Adrenal gland (tissue), 12 donors: ENCODE measurements around the gene LAD1. TPM values are rescaled to one million over a fixed set of nuclear protein-coding genes. Genes with fewer than 3 reads are reported as not detected.

Experiments used
- DNase-seq, 7 donors: peaks; one replicate each; pipeline ENCODE4 v3.0.0-alpha.2; 2019 to 2020
- H3K27ac ChIP-seq, 5 donors: fragments of 200-600 bp; sonication (generic) in 4 of 5; 1 replicate in 3 of 5; 2 replicates in 2 of 5; pipeline versions ENCODE4 v1.5.1 to v1.8.0; 2016 to 2020; ENCODE audit warnings: mild to moderate bottlenecking in 1 of 5
- H3K27me3 ChIP-seq: fragments of 200-600 bp; 2 replicates; pipeline ENCODE4 v1.8.0; 2021
- H3K36me3 ChIP-seq, 2 donors: fragments of 200-600 bp; replicated peaks in 1 of 2; 1 replicate in 1 of 2; 2 replicates in 1 of 2; pipeline versions ENCODE4 v1.5.1 to v1.8.0; 2018 to 2022
- H3K4me1 ChIP-seq, 2 donors: fragments of 200-600 bp; replicated peaks in 1 of 2; 1 replicate in 1 of 2; 2 replicates in 1 of 2; pipeline versions ENCODE4 v1.5.1 to v1.8.0; 2018 to 2021
- H3K4me3 ChIP-seq, 4 donors: fragments of 200-600 bp; sonication (generic) in 3 of 4; one replicate each; pipeline ENCODE4 v1.5.1; 2016 to 2018
- H3K9me3 ChIP-seq, 3 donors: fragments of 200-600 bp; sonication (generic) in 1 of 3; replicated peaks in 1 of 3; 1 replicate in 2 of 3; 2 replicates in 1 of 3; pipeline versions ENCODE4 v1.5.1 to v1.8.0; 2016 to 2021
- CTCF ChIP-seq, 6 experiments: fragments of 450-650 bp in 4 of 6; fragments of 200-600 bp in 2 of 6; sonication (generic) in 1 of 6; IDR thresholded peaks; 1 replicate in 5 of 6; 2 replicates in 1 of 6; pipeline versions ENCODE4 v1.5.1 to v1.8.0; 2016 to 2021; ENCODE audit warnings: antibody characterized with exemption in 6 of 6, mild to moderate bottlenecking in 2 of 6, moderate library complexity in 1 of 6
- POLR2A ChIP-seq, 2 donors: fragments of 450-650 bp; IDR thresholded peaks; one replicate each; pipeline ENCODE4 v1.6.1; 2017; ENCODE audit warnings: antibody characterized with exemption in 2 of 2, mild to moderate bottlenecking in 2 of 2, moderate library complexity in 1 of 2
- WGBS, 4 donors: extraction: QIAGEN DNeasy Blood & Tissue Kit in 2 of 4; methylation state at CpG; one replicate each; pipeline versions ENCODE4 v1.1.5 to v1.1.7; 2013 to 2017; 5-methylcytosine and 5-hydroxymethylcytosine counted together
- intact Hi-C, 2 donors: fragments of 100-400 bp; cut with DNase I; formaldehyde crosslinking; loops; one replicate each; pipeline versions ENCODE4 v1.14.1 to v1.15.0; 2022 to 2023
- polyA plus RNA-seq, 3 donors: library from polyadenylated mRNA; stranded (reverse); fragments of 200-250 nt in 2 of 3; fragments of 350-450 nt in 1 of 3; fragmentation: Illumina TruSeq in 1 of 3; extraction: RNeasy Lipid Tissue Mini Kit (QIAGEN cat#74804) in 1 of 3; gene quantifications; one replicate each; pipeline ENCODE4 v1.2.3, GENCODE V29; 2013 to 2014
- total RNA-seq, 9 donors: library from RNA; depleted of rRNA in 4 of 9; stranded (reverse); fragments of >200 nt in 4 of 9; fragments of 120-200 nt in 1 of 9; fragmentation: NEBNext Ultra II Directional in 1 of 9; extraction: Animal tissue kit (Norgen Biotek cat#: 25700) in 1 of 9; gene quantifications; one replicate each; pipeline versions ENCODE4 v1.1.0 to v1.2.4, GENCODE V29; 2013 to 2023
- donor health status: healthy with polysubstance abuse.
- donor health status: Bipolar disorder and iron deficiency.
- donor health status: DM: yes; HTN: yes; CAD: no.
- donor health status: DM: no; HTN: no; CAD: no.
- donor health status: DM: no; HTN: no; CAD: no.
- donor health status: DM: yes; HTN: yes; CAD: no.

The LAD1 gene
- total and polyA plus RNA-seq, 12 donors: 0.08 to 0.61 (median 0.17) TPM; not detected in 7

GRCh38 chr1:201427963-201428362 is 28.8 kb upstream of the LAD1 start:
- Histone ChIP-seq H3K36me3 (no peaks in the 10 kb centered on the region), H3K27me3 (no peaks in the 10 kb centered on the region), H3K27ac (no peak overlapping the region), H3K4me1 (no peaks in the 10 kb centered on the region), H3K9me3 (no peaks in the 10 kb centered on the region), H3K4me3 (no peak overlapping the region)
- WGBS, 4 donors: 58 to 79% (median 72%) methylated on average over 5 to 6 of the region's 6 CpGs
- no peak for DNase-seq
- TF ChIP-seq POLR2A (IDR thresholded peaks at IDR 0.05) (no peak), CTCF (IDR thresholded peaks at IDR 0.05) (no peak)
- intact Hi-C loops: no loop called here

- intact Hi-C loops: no loop called here
- no peaks in the 10 kb centered on the region for H3K27me3 ChIP-seq
- H3K4me1 ChIP-seq: no peaks in the 10 kb centered on the region
- TF ChIP-seq CTCF (IDR thresholded peaks at IDR 0.05) (no peak), POLR2A (IDR thresholded peaks at IDR 0.05) (no peak)
- H3K27ac ChIP-seq: no peak overlapping the region
- no peaks in the 10 kb centered on the region for H3K36me3 ChIP-seq
- no peaks in the 10 kb centered on the region for H3K9me3 ChIP-seq
- DNase-seq: no peak
- H3K4me3 ChIP-seq: no peak overlapping the region
- 60 to 78% (median 71%) methylated on average over 12 to 15 of the region's 15 CpGs for WGBS, 4 donors
These were observed 27.6 kb upstream of the LAD1 start for GRCh38 chr1:201426479-201427310.

GRCh38 chr1:201424146-201424545 is 25.0 kb upstream of the LAD1 start:
- WGBS, 4 donors: 95 to 100% (median 100%) methylated on average over 2 of the region's 2 CpGs
- TF ChIP-seq POLR2A (IDR thresholded peaks at IDR 0.05): no peak
- TF ChIP-seq CTCF (IDR thresholded peaks at IDR 0.05): no peak

GRCh38 chr1:201423655-201424054 is 24.5 kb upstream of the LAD1 start:
- 84 to 94% (median 91%) methylated on average over 6 of the region's 6 CpGs for WGBS, 4 donors
- Histone ChIP-seq H3K4me1 (no peaks in the 10 kb centered on the region), H3K36me3 (no peaks in the 10 kb centered on the region), H3K27me3 (no peaks in the 10 kb centered on the region), H3K9me3 (no peaks in the 10 kb centered on the region), H3K4me3 (no peak overlapping the region), H3K27ac (no peak overlapping the region)
- DNase-seq: no peak
- intact Hi-C loops: no loop called here
- no peak for TF ChIP-seq POLR2A (IDR thresholded peaks at IDR 0.05)
- no peak for TF ChIP-seq CTCF (IDR thresholded peaks at IDR 0.05)

More at GRCh38 chr1:201424146-201424545, 25.0 kb upstream of the LAD1 start:
- Histone ChIP-seq H3K9me3 (no peaks in the 10 kb centered on the region), H3K27me3 (no peaks in the 10 kb centered on the region), H3K4me1 (no peaks in the 10 kb centered on the region), H3K4me3 (no peak overlapping the region), H3K27ac (no peak overlapping the region), H3K36me3 (no peaks in the 10 kb centered on the region)
- intact Hi-C loops: no loop called here
- DNase-seq: no peak
